OCI-LY7 (cell line): Measurements from ENCODE around the gene SIGLEC9.

ENCODE experiments used
- CTCF ChIP-seq: fragments of 200-600 bp; sonication (generic); conservative IDR thresholded peaks from 2 replicates; pipeline ENCODE4 v1.5.1; 2014; ENCODE audit warnings: mild to moderate bottlenecking, antibody characterized with exemption, low read length, moderate library complexity, mixed read lengths
- EZH2phosphoT487 ChIP-seq: fragments of 200-600 bp; sonication (generic); IDR thresholded peaks from 2 replicates; pipeline ENCODE4 v1.6.1; 2018; ENCODE audit warnings: low read depth, borderline replicate concordance, mild to moderate bottlenecking, mixed run types, antibody characterized with exemption, low read length, moderate library complexity, mixed read lengths

DNA sequence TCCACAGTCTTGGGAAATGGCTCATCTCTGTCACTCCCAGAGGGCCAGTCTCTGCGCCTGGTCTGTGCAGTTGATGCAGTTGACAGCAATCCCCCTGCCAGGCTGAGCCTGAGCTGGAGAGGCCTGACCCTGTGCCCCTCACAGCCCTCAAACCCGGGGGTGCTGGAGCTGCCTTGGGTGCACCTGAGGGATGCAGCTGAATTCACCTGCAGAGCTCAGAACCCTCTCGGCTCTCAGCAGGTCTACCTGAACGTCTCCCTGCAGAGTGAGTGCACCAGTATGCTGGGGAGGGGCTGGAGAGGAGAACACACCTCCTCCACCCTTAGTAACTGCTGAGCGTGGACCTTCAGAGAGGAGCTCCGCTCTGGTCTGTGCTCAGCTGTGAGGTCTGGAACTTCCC lies 2.3 kb downstream of the SIGLEC9 start:
- TF ChIP-seq CTCF = no peak
- TF ChIP-seq EZH2phosphoT487 = no peak
